GM19351 (cell line): Measurements from ENCODE around the gene WRAP73.
A peak's percentile ranks its signal among the peaks of the same experiment; 100 is the strongest.
"Not testable (repeated sequence)": the region's sequence is repeated elsewhere in the genome, so short reads cannot be mapped to it uniquely, and the experiment has no call there.

Experiments used
- ATAC-seq: cut with Tn5 transposase; IDR thresholded peaks from one replicate; pipeline ENCODE4 v1.9.1; 2021; ENCODE audit warnings: mild to moderate bottlenecking, moderate library complexity; ENCODE audit not compliant: unreplicated experiment

Gene WRAP73

DNA sequence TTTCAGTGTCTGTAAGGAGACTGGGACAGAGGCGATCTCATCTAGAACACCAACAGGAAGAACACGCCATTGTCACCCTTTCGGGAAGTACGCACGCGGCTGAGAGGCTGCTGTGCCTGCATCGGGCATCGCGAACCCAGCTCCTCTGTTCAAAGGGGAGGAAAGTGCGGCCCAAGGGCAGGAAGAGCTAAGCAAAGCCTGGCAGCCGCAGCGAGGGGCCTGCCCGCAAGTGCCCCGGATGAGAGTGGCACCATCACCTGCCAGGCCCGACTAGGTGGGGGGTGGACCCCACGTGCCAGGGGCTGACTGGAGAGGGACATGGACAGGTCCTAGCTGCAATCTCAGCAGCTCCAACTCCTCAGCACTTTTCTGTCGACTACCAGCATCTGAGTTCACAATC is 17.6 kb downstream of the WRAP73 start:
- no peak for ATAC-seq

GRCh38 chr1:3631320-3632260 is 18.3 kb downstream of the WRAP73 start:
- no peak for ATAC-seq

DNA sequence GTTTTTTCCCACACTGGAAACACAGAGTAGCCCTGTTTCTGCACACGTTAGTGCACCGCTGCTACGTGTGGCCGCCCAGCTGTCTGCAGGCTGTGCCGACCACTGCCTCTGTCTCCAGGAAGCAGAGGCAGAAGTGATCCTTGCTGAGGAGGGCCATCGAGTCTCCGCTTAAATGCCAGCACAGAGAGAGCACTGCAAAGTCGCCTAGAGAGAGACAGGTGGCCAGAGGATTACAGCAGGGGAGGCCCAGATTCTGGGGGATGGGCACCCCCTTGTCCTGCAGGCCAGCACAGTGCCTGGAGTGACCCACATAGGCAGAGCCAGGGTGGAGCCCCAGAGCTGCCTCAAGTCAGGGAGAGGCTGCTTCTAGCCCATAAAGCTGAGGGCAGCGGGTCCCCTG is 19.0 kb downstream of the WRAP73 start:
- no peak for ATAC-seq

GRCh38 chr1:3630161-3630611 is 19.7 kb downstream of the WRAP73 start:
- ATAC-seq: no peak

- no peak for ATAC-seq
Observed at GRCh38 chr1:3629561-3630160, 20.2 kb downstream of the WRAP73 start.

- no peak for ATAC-seq
Observed at GRCh38 chr1:3628445-3628844, 21.5 kb downstream of the WRAP73 start.

GRCh38 chr1:3627515-3628253 is 22.2 kb downstream of the WRAP73 start:
- ATAC-seq: no peak

- no peak for ATAC-seq
Observed at GRCh38 chr1:3626025-3626424, 23.9 kb downstream of the WRAP73 start.

- peak; percentile 6 for ATAC-seq
Observed at GRCh38 chr1:3625151-3625907, 24.6 kb downstream of the WRAP73 start.

DNA sequence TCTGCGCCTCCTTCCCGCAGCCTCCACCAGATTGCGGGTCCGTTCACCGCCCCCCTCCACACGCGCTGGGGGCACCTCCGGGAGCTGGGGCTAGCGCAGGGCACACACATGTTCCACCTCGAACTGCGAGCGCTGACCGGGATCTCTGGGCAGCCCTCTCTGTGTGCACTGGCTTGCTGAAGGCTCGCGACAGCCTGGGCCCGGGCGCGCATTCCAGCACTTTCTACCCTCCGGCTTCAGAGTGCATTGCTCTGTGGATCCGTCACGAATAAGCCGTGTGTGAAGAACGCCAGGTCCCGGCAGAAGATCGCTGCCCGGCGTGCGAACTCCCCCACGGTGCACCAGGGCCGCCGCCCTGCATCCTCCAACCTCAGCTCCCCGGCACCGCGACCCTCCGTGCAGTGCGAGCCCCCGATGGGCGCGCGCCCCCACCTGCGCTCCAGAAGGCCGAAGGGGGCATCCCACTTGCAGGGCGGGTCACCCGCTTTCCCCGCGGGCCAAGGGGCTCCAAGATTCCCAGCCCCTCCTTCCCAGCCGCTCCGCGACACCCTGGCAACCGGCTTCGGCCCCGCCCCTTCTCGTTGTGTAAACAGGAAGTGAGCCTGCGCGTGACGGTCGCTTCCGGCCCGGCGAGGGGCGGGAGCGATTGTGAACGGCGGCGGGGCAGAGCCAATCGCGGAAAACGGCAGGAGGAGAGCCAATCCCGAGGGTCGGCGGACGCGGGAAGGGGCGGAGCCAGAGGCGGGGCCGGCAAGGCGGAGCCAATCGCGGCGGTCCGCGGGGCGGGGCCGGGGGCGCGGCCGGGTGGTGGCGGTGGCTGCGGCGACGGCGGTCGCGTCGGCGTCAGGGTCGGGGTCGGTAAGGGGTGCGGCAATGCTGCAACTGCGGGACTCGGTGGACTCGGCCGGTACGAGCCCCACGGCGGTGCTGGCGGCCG is 25.4 kb downstream of the WRAP73 start, which contains the start of gene TPRG1L:
TPRG1L (plus strand) TSS at position 816 of the 937 bp plus-strand sequence; CDS start at position 874, 58 bp downstream.
- peak; percentile 93 for ATAC-seq

GRCh38 chr1:3623441-3624199 is 26.3 kb downstream of the WRAP73 start:
- no peak for ATAC-seq

DNA sequence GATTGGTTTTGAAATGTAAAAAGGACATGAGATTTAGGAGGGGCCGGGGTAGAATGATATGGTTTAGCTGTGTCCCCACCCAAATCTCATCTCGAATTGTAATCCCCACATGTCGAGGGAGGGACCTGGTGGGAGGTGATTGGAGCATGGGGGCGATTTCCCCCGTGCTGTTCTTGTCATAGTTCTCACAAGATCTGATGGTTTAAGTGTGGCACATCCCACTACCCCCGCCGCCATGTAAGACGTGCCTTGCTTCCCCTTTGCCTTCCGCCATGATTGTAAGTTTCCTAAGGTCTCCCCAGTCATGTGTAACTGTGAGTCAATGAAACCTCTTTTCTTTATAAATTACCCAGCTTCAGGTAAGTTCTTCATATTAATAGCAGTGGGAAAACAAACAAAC is 27.8 kb downstream of the WRAP73 start:
- not testable (repeated sequence) for ATAC-seq

GRCh38 chr1:3621151-3621671 is 28.7 kb downstream of the WRAP73 start:
- not testable (repeated sequence) for ATAC-seq

GRCh38 chr1:3620708-3621107 is 29.2 kb downstream of the WRAP73 start:
- ATAC-seq: no peak

GRCh38 chr1:3618881-3619671 is 30.8 kb downstream of the WRAP73 start:
- ATAC-seq: no peak

GRCh38 chr1:3618531-3618880 is 31.4 kb downstream of the WRAP73 start:
- no peak for ATAC-seq

- ATAC-seq: no peak
Observed at GRCh38 chr1:3617806-3618345, 32.0 kb downstream of the WRAP73 start.

DNA sequence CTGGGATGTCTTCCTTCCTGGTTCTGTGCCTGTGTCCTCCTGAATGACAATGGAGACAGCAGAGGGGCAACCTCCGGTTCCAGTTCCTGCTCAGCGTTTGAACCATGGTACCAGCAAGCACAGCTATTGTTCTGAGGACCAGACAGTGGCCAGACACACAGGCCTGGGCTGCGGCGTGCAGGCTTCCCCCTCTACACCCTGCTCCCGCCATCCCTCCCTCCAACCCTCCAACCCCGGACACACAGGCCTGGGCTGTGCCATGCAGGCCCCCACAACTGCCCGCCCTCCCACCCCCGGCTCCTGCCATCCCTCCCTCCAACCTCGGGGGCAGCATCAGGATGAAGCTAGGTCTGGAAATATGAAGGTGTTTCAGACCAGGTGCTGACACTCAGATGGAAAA is 33.0 kb downstream of the WRAP73 start:
- ATAC-seq: no peak
